RPMI7951 (cell line): Measurements from ENCODE around the gene UBE2E1. TPM values are rescaled to one million over a fixed set of nuclear protein-coding genes. Genes with fewer than 3 reads are reported as not detected.

Source experiments
- DNase-seq: peaks from one replicate; pipeline ENCODE4 v3.0.0-alpha.2; 2012; ENCODE audit warnings: low read depth
- total RNA-seq: library from RNA; depleted of rRNA; stranded (reverse); fragments of >200 nt; shearing (Covaris generic); gene quantifications from 2 replicates; pipeline ENCODE4 v1.2.3, GENCODE V29; 2014

The UBE2E1 gene
- total RNA-seq, 1 experiment from 2014 or later, result 153 TPM

- no peak for DNase-seq
Measured at GRCh38 chr3:23820888-23821287, 15.1 kb downstream of the UBE2E1 start.

- DNase-seq, result no peak
Measured at GRCh38 chr3:23821858-23822257, 16.1 kb downstream of the UBE2E1 start.

- DNase-seq, result no peak
Measured at GRCh38 chr3:23822559-23822958, 16.8 kb downstream of the UBE2E1 start.

DNA sequence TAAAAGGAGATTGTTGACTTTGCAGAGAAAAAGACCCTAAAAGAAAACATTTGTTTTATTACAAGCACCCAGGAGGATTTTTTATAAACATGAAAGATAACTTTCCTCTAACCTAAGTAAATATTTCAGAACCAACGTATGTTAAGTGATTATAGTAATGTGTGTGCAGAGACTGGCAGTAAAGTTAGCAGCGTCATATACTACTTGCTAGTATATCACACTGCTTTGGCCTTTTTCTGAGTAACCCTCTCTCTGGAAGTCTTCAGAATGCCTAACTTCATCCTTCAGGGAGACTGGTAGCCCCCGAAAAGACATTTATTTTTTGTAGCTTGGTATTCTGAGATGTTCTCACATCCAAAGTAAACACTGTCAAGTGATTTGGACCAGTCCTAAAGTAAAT is 17.9 kb downstream of the UBE2E1 start:
- DNase-seq, result no peak

DNA sequence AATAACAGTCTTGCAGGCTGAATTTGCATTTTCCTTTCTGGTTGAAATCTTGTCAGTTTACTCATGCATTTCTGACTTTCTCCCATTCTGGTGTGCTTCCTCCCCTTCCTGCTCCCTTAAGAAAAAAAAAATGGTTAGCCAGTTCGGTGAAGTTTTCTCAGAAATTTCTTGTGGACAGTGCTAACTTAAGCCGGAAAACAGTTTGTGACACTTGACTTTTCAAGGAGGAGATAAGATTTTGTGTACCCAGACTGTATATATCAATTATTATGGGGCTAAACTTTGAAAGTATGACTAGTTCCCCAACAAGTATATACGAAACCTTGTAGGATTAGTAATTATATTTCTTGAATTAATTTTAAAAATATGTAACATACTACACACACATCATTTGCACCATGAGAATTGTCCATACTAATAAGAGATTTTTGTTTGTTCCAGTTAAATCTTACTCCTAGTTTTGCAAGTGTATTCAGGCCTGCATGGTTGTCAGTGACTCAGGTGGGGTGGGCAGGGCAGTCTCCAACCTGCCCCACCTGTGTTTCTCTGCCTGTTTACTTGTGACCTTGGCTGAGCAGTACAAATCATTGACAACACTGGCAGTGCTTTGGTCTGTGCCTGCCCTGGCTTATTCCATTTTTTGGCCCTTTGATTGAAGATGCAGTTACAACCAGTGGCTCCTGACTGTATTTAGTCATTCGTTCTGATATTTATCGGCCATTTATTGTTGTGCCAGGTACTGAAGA is 19.1 kb downstream of the UBE2E1 start:
- no peak for DNase-seq

DNA sequence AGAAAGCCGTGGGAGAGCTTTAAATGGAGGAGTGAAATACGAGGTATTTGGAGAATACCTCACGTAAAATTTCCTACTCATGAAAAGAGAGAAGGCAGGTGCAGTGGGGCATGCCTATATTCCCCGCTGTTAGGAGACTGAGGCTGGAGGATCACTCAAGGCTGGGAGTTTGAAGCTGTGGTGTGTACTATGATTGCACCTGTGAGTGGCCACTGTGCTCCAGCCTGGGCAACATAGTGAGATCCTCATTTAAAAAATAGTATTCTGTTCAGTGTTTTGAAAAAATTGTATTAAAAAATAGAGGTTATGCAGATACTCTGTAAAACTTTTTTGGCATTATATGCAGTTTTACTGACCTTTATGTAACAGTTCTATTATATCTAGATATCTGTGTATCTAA is 20.0 kb downstream of the UBE2E1 start:
- DNase-seq, result no peak

DNA sequence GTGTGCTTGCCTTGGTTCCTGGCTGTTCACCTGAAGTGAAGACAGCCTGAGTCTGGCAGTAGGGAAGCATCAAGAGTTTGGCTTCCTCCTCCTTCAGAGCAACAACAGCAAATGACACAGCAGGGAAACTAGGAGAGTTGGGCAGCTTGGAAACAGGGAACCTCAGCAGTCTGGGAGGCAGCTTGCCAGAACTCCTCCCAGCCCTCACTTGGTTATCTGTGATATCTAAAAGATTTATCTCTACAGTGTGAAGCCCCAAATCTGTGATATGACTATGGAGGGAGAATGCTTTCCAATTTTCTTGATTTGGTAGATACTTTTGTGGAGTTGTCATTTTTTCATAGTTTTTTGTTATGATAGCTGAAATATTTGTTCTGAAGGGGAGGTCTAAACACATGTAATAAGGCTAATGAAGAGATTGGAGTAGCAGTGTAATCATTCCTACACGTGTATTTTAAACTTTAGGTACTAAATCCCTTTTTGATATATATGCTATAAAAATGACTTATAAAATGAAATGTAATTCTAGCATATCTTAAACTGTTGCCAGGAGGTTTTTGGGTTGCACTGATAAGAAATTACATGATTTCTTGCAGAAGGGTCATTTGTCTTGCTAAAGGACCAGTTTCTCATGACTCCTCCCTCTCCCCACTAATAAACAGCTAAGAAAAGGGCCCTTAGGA is 20.8 kb downstream of the UBE2E1 start:
- peak; percentile 26 for DNase-seq

DNA sequence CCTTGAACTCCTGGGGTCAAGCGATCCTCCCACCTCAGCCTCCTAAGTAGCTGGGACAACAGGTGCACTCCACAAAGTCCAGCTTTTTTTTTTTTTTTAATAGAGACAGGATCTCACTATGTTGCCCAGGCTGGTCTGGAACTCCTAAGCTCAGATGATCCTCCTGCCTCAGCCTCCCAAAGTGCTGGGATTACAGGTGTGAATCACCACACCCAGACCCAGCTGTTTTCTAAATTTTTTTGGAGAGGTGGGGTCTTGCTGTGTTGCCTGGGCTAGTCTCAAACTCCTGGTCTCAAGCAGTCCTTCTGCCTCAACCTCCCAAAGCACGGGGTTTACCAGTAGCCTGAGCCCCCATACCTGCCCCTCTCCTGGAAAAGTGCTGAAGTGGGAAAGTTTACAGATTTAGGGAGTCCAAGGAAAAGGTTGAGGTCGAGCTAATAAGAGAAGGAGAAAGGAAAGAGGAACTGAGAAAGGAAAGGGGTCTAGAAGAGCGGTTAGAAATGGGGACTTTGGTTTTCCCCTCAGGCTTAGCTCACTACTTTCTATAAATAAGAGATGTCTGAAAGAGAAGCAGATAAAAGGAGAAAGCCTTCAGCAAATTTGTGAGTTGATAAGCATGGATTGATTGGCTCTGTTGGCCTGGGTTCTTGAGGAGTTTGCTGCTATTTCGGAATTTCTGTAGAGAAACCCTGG is 23.6 kb downstream of the UBE2E1 start:
- DNase-seq, result no peak

- DNase-seq, result no peak
Measured at GRCh38 chr3:23830869-23831484, 25.2 kb downstream of the UBE2E1 start.

DNA sequence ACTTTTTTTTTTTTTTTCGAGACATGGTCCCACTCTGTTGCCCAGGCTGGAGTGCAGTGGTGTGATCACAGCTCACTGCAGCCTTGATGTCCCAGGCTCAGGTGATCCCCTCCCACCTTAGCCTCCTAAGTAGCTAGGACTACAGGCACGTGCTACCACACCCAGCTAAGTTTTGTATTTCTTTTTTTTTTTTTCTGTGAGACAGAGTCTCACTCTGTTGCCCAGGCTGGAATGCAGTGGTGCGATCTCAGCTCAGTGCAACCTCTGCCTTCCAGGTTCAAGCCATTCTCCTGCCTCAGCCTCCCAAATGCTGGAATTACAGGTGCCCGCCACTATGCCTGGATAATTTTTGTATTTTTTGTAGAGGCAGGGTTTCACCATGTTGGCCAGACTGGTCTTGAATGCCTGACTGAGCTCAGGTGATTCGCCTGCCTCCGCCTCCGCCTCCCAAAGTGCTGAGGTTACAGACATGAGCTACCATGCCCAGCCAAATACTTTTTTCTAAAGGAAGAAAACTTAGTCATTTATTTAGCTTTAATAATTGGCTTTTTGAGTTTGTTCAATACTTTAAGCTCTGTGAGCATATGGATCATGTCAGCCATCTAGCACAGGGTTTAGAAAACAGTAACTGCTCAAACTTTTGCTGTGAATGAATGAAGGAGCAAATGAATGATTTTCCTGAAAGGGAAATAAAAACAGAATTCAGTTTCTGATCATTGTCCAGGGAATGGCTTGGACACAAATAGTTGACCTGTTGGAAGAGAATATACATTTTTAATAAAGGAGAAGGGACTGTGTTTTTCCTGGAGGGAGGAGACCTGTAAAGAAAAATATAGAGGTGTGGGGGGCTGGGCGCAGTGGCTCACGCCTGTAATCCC is 26.0 kb downstream of the UBE2E1 start:
- DNase-seq, result no peak

GRCh38 chr3:23832523-23832922 is 26.8 kb downstream of the UBE2E1 start:
- DNase-seq, result no peak

DNA sequence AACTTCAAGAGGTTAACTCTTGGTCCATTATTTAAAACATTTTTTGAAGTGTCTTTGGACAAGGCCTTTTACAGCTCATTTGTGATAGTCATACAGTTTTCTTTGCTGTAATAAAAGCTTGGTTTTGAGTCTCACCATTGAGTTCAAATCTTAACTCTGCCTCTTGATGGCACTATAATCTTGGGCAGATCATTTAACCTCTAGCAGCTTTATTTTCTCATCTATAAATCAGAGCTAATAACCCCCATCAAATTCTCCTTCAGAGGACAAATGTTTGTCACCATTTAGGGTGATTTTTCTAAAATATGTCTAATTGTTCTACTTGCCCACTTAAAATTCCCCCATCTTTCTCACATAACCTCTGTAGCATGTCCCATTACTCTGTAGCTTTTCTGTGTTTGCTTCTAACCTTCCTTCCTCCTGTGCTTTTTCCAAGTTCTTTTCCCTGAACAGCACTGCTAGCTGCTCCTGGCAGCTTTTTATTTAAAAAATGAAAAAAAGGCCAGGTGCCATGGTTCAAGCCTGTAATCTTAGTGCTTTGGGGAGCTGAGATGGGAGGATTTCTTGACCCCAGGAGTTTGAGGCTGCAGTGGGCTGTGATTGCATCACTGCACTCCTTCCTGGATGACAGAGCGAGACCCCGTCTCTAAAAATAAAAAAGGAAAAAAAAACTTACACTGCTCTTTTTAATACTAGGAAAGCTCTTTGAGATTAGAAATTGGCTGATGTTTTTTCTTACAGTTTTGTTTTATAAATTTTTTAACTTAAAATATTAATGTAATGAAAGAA is 28.5 kb downstream of the UBE2E1 start:
- no peak for DNase-seq

DNA sequence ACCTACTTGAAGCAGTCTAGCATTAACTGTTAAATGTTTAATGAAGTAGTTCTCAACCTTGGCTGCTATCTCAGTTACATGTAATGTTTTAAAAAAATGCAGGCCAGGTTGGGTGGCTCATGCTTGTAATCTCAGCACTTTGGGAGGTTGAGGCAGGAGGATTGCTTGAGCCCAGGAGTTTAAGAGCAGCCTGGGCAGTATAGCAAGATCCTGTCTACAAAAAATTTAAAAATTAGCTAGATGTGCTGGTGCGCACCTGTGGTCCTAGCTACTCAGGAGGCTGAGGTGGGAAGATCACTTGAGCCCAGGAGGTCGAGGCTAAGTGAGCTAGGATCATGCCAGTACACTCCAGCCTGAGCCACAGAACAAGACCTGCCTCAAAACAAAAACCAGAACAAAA is 29.3 kb downstream of the UBE2E1 start:
- DNase-seq, result no peak

- DNase-seq, result no peak
Measured at GRCh38 chr3:23835802-23836201, 30.0 kb downstream of the UBE2E1 start.

- no peak for DNase-seq
Measured at GRCh38 chr3:23836536-23837230, 30.9 kb downstream of the UBE2E1 start.

DNA sequence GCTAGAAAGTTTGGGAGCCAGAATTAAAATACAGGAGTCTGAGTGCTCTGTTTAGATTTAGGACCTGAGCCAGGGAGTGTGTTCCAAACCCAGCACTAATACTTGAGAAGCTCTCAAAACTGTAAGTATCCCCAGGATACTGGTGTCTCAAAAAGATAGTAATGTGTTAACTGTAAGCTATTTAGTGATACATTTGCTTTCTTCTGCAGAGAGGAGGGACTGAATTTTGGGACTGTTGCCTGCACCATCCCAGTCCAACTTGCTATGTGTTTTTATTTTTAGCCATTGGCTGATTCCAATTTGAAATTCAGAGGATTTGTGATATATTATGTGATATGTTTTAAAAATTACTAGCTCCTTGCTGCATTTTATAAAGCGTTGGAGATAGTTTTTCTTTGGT is 31.5 kb downstream of the UBE2E1 start:
- DNase-seq, result no peak

GRCh38 chr3:23837691-23838090 is 31.9 kb downstream of the UBE2E1 start:
- DNase-seq, result no peak

DNA sequence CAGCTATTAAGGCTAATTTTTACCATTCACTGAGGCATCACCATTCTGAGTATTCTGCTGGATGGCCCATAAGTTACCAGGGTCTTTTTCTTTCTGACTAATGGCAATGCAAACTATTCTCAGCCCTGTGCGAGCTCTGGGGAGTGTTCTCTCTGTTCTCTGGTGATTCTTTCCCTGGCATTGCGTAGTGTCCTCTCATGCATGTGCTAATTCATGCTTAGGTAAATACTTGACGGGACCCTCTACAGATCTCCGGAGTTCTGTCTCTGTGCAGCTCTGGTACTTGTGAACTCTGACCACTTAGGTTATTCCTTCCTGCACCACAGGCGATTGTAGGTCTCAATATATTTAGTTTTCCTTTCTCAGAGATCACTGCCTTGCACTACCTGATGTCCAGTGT is 34.8 kb downstream of the UBE2E1 start:
- no peak for DNase-seq

- no peak for DNase-seq
Measured at GRCh38 chr3:23843869-23844268, 38.1 kb downstream of the UBE2E1 start.
